ENCODE results near the gene PRKG2. TPM values are rescaled to one million over a fixed set of nuclear protein-coding genes. Genes with fewer than 3 reads are reported as not detected.

The PRKG2 gene
- total RNA-seq, 1 donor from 2014 or later, result 11.9 TPM

GRCh38 chr4:81142744-81143143 lies 72.3 kb downstream of the PRKG2 start:
- no peak for DNase-seq (ENCODE audit: extremely low spot score, unreplicated experiment)
- Mint-ChIP-seq H3K9me3 (no peaks in the 10 kb centered on the region), H3K27me3 (no peaks in the 10 kb centered on the region), H3K36me3 (peaks cover 3% of the 10 kb centered on the region), H3K4me1 (ENCODE audit: unreplicated experiment) (peaks cover 3% of the 10 kb centered on the region), H3K4me3 (no peak overlapping the region), H3K27ac (no peak overlapping the region)
- TF ChIP-seq CTCF (conservative IDR thresholded peaks at IDR 0.05), result no peak

DNA sequence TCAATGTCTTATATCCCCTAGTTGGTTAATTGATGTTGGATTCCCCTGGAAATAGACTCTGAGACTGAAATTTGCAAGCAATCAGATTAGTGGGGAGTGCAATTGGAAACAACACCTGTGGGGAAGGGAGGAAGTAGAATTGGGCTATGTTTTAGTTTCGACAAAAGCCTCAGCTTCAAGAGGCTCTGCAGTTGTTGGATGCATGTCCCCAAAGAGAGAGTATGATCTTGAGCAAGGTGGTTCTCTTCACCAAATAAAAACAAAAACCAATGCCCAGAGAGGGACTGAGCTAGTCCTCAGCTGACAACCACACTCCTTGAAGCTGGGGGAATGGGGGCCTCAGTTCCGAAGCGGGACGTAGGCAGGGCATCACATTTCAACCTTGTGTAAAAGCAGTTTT lies 77.1 kb downstream of the PRKG2 start:
- no peaks in the 10 kb centered on the region for H3K27me3 Mint-ChIP-seq
- H3K36me3 Mint-ChIP-seq, result no peaks in the 10 kb centered on the region
- DNase-seq (ENCODE audit: extremely low spot score, unreplicated experiment), result no peak
- H3K4me1 Mint-ChIP-seq (ENCODE audit: unreplicated experiment), result peaks cover 2% of the 10 kb centered on the region
- no peak overlapping the region for H3K27ac Mint-ChIP-seq
- H3K4me3 Mint-ChIP-seq, result no peak overlapping the region
- H3K9me3 Mint-ChIP-seq, result no peaks in the 10 kb centered on the region
- no peak for TF ChIP-seq CTCF (conservative IDR thresholded peaks at IDR 0.05)

GRCh38 chr4:81137446-81137845 lies 77.6 kb downstream of the PRKG2 start:
- Mint-ChIP-seq H3K36me3 (no peaks in the 10 kb centered on the region), H3K4me3 (no peak overlapping the region), H3K27me3 (no peaks in the 10 kb centered on the region), H3K27ac (no peak overlapping the region), H3K4me1 (ENCODE audit: unreplicated experiment) (no peaks in the 10 kb centered on the region), H3K9me3 (no peaks in the 10 kb centered on the region)
- no peak for TF ChIP-seq CTCF (conservative IDR thresholded peaks at IDR 0.05)
- DNase-seq (ENCODE audit: extremely low spot score, unreplicated experiment), result no peak

DNA sequence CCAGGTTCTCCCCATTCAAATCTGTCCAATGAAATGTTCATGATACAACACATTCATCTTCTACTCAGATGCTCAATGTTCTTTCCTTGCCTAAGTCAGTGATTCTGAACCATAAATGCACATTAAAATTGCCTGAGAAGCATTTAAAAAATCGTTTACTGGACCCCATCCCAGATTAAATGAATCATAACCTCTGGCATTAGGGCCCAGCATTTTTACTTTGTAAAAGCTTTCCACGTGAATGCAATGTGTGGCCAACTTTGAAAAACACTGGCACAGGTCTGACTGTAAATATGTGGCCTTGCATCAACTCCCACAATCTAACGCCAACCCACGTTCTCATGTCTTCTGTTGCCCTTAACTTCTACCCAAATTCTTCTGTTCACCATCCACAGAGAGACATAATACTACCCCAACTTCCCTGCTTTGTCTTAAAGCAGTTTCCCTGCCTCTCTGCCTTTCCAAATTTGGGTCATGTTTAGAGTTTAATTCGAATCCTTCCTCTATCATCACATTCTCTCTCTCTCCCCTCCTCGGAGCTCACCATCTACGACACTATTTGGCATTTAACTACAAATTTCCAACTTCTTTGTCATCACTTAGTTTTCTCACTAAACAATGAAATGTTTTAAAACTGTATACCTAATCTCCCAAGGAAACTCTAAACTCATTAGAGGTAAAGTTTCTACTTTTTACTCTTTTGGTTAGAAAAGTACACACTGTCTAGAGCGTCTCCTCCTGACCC lies 78.7 kb downstream of the PRKG2 start:
- no peak overlapping the region for H3K4me3 Mint-ChIP-seq
- H3K36me3 Mint-ChIP-seq, result no peaks in the 10 kb centered on the region
- DNase-seq (ENCODE audit: extremely low spot score, unreplicated experiment), result no peak
- H3K4me1 Mint-ChIP-seq (ENCODE audit: unreplicated experiment), result no peaks in the 10 kb centered on the region
- H3K27me3 Mint-ChIP-seq, result no peaks in the 10 kb centered on the region
- no peak overlapping the region for H3K27ac Mint-ChIP-seq
- no peaks in the 10 kb centered on the region for H3K9me3 Mint-ChIP-seq
- no peak for TF ChIP-seq CTCF (conservative IDR thresholded peaks at IDR 0.05)

GRCh38 chr4:81135501-81135900 lies 79.5 kb downstream of the PRKG2 start:
- H3K4me3 Mint-ChIP-seq, result no peak overlapping the region
- no peaks in the 10 kb centered on the region for H3K36me3 Mint-ChIP-seq
- TF ChIP-seq CTCF (conservative IDR thresholded peaks at IDR 0.05), result no peak
- H3K27ac Mint-ChIP-seq, result no peak overlapping the region
- H3K27me3 Mint-ChIP-seq, result no peaks in the 10 kb centered on the region
- no peaks in the 10 kb centered on the region for H3K4me1 Mint-ChIP-seq (ENCODE audit: unreplicated experiment)
- DNase-seq (ENCODE audit: extremely low spot score, unreplicated experiment), result no peak
- H3K9me3 Mint-ChIP-seq, result no peaks in the 10 kb centered on the region
